H1 (cell line): Measurements from ENCODE around the gene MOB3C. TPM values are rescaled to one million over a fixed set of nuclear protein-coding genes. Genes with fewer than 3 reads are reported as not detected.

Experiments
- CTCF ChIA-PET: fragments of 300-600 bp; sonication (Branson Sonifier 250); formaldehyde crosslinking; loops from one replicate; lab custom pipeline; 2021; ENCODE audit not compliant: partially characterized antibody; lab: Charles Lee
- POLR2A ChIA-PET: fragments of 300-600 bp; sonication (Branson Sonifier 250); formaldehyde crosslinking; loops from one replicate; lab custom pipeline; 2021; ENCODE audit warnings: inconsistent platforms; ENCODE audit not compliant: partially characterized antibody; lab: Charles Lee
- DNase-seq, 2 experiments: peaks; one replicate each; pipeline versions ENCODE4 v3.0.0 to v3.0.0-alpha.2; 2010 to 2022; ENCODE audit warnings: low spot score in 2 of 2, low read depth in 1 of 2, mixed read lengths in 1 of 2
- FAIRE-seq: peaks from 2 replicates; lab custom pipeline; 2011; peaks lifted over from hg19 to GRCh38; lab: Jason Lieb, UNC
- H2AFZ ChIP-seq: 2 replicates; pipeline ENCODE4 v1.8.1; 2012; ENCODE audit warnings: low read length, inconsistent platforms
- H2AK5ac ChIP-seq: 2 replicates; pipeline ENCODE4 v1.6.1; 2013; ENCODE audit warnings: low read depth, low read length
- H2BK120ac ChIP-seq: replicated peaks from 2 replicates; pipeline ENCODE3; 2013; ENCODE audit warnings: low read depth, low read length, inconsistent platforms
- H2BK12ac ChIP-seq: 2 replicates; pipeline ENCODE4 v1.6.1; 2013; ENCODE audit warnings: low read depth, low read length
- H2BK15ac ChIP-seq: 2 replicates; pipeline ENCODE4 v1.6.1; 2013; ENCODE audit warnings: low read length
- H2BK20ac ChIP-seq: 2 replicates; pipeline ENCODE4 v1.6.1; 2013; ENCODE audit warnings: low read length
- H2BK5ac ChIP-seq: 2 replicates; pipeline ENCODE4 v1.6.1; 2013; ENCODE audit warnings: low read depth, low read length
- H3K14ac ChIP-seq: 2 replicates; pipeline ENCODE4 v1.6.1; 2013; ENCODE audit warnings: inconsistent platforms; ENCODE audit not compliant: insufficient read length
- H3K18ac ChIP-seq: 2 replicates; pipeline ENCODE4 v1.6.1; 2013; ENCODE audit warnings: low read length; ENCODE audit errors: extremely low read depth
- H3K23ac ChIP-seq: 2 replicates; pipeline ENCODE4 v1.6.1; 2013; ENCODE audit warnings: inconsistent platforms; ENCODE audit not compliant: insufficient read length
- H3K23me2 ChIP-seq: 2 replicates; pipeline ENCODE4 v1.6.1; 2013; ENCODE audit warnings: low read depth, low read length
- H3K27ac ChIP-seq: 2 replicates; pipeline ENCODE4 v1.6.1; 2011; ENCODE audit warnings: low read depth, low read length, inconsistent platforms
- H3K27me3 ChIP-seq, 4 experiments: replicated peaks in 1 of 4; 1 replicate in 1 of 4; 2 replicates in 3 of 4; pipeline versions ENCODE4 v1.6.1 to v1.8.1; 2011 to 2013; ENCODE audit warnings: low read length in 3 of 4, mild to moderate bottlenecking in 3 of 4, inconsistent platforms in 2 of 4, mixed read lengths in 2 of 4, moderate library complexity in 1 of 4; ENCODE audit not compliant: control insufficient read depth in 3 of 4, insufficient read depth in 3 of 4; ENCODE audit errors: extremely low read depth in 1 of 4
- H3K36me3 ChIP-seq, 4 experiments: 2 replicates each; pipeline versions ENCODE4 v1.6.1 to v1.8.1; 2011 to 2013; ENCODE audit warnings: mild to moderate bottlenecking in 4 of 4, low read length in 3 of 4, moderate library complexity in 2 of 4, control low read depth in 1 of 4, inconsistent platforms in 1 of 4; ENCODE audit not compliant: insufficient read depth in 4 of 4, control insufficient read depth in 2 of 4
- H3K4ac ChIP-seq: replicated peaks from 2 replicates; pipeline ENCODE3; 2013; ENCODE audit warnings: low read length, low read depth, mixed read lengths, inconsistent platforms; ENCODE audit not compliant: insufficient read length
- H3K4me1 ChIP-seq, 4 experiments: replicated peaks in 1 of 4; 1 replicate in 1 of 4; 2 replicates in 3 of 4; pipeline versions ENCODE4 v1.6.1 to v1.8.1; 2011 to 2013; ENCODE audit warnings: low read length in 3 of 4, inconsistent platforms in 2 of 4, mixed read lengths in 1 of 4; ENCODE audit not compliant: insufficient read depth in 4 of 4, control insufficient read depth in 3 of 4
- H3K4me2 ChIP-seq, 2 experiments: 2 replicates each; pipeline versions ENCODE4 v1.6.1 to v1.8.1; 2011 to 2013; ENCODE audit warnings: low read depth in 2 of 2, low read length in 2 of 2, control low read depth in 1 of 2, inconsistent platforms in 1 of 2, mild to moderate bottlenecking in 1 of 2; ENCODE audit not compliant: insufficient read depth in 1 of 2
- H3K4me3 ChIP-seq, 4 experiments: fragments of 200-600, 300-600 bp in 1 of 4; sonication (generic), shearing (Covaris generic), sonication (Bioruptor Twin) in 1 of 4; 2 replicates each; pipeline versions ENCODE4 v1.5.1 to v1.8.1; 2011 to 2016; ENCODE audit warnings: low read length in 4 of 4, low read depth in 3 of 4, control low read depth in 2 of 4, inconsistent platforms in 2 of 4, mild to moderate bottlenecking in 2 of 4, mixed read lengths in 1 of 4, moderate library complexity in 1 of 4; ENCODE audit not compliant: insufficient read depth in 2 of 4; ENCODE audit errors: extremely low read depth in 1 of 4
- H3K56ac ChIP-seq: replicated peaks from 2 replicates; pipeline ENCODE3; 2013; ENCODE audit warnings: low read depth, mild to moderate bottlenecking, mixed read lengths, low read length, inconsistent platforms; ENCODE audit not compliant: insufficient read length
- H3K79me1 ChIP-seq: 2 replicates; pipeline ENCODE4 v1.6.1; 2013; ENCODE audit warnings: low read depth, low read length, control low read depth
- H3K79me2 ChIP-seq, 2 experiments: 2 replicates each; pipeline versions ENCODE4 v1.6.1 to v1.8.1; 2012 to 2013; ENCODE audit warnings: low read length in 2 of 2, mild to moderate bottlenecking in 2 of 2, inconsistent platforms in 1 of 2; ENCODE audit not compliant: insufficient read depth in 2 of 2, control insufficient read depth in 1 of 2
- H3K9ac ChIP-seq, 4 experiments: replicated peaks in 1 of 4; 1 replicate in 1 of 4; 2 replicates in 3 of 4; pipeline versions ENCODE4 v1.6.1 to v1.8.1; 2011 to 2013; ENCODE audit warnings: low read depth in 3 of 4, low read length in 3 of 4, control low read depth in 2 of 4, mild to moderate bottlenecking in 2 of 4, moderate library complexity in 2 of 4, inconsistent platforms in 1 of 4; ENCODE audit errors: extremely low read depth in 1 of 4
- H3K9me3 ChIP-seq, 2 experiments: 2 replicates each; pipeline versions ENCODE4 v1.6.1 to v1.8.1; 2012 to 2013; ENCODE audit warnings: mild to moderate bottlenecking in 2 of 2, moderate library complexity in 2 of 2, control low read depth in 1 of 2, inconsistent platforms in 1 of 2, low read depth in 1 of 2, low read length in 1 of 2, mixed read lengths in 1 of 2; ENCODE audit not compliant: insufficient read depth in 2 of 2
- H4K20me1 ChIP-seq, 2 experiments: replicated peaks in 1 of 2; 2 replicates each; pipeline versions ENCODE3 to v1.8.1; 2011 to 2013; ENCODE audit warnings: inconsistent platforms in 2 of 2, low read length in 2 of 2, mild to moderate bottlenecking in 1 of 2; ENCODE audit not compliant: insufficient read depth in 2 of 2, control insufficient read depth in 1 of 2
- H4K5ac ChIP-seq: 2 replicates; pipeline ENCODE4 v1.6.1; 2013; ENCODE audit warnings: low read length, low read depth, mixed read lengths, inconsistent platforms; ENCODE audit not compliant: insufficient read length
- H4K8ac ChIP-seq: 2 replicates; pipeline ENCODE4 v1.8.0; 2013; ENCODE audit warnings: mild to moderate bottlenecking, moderate library complexity, low read length, inconsistent platforms; ENCODE audit not compliant: insufficient read depth; ENCODE audit errors: extremely low read depth
- H4K91ac ChIP-seq: replicated peaks from 2 replicates; pipeline ENCODE3; 2013; ENCODE audit warnings: low read length, mixed read lengths, inconsistent platforms; ENCODE audit not compliant: insufficient read length
- ATF2 ChIP-seq: IDR thresholded peaks from 2 replicates; pipeline ENCODE4 v1.6.1; 2012; ENCODE audit warnings: low read length, inconsistent platforms
- CEBPB ChIP-seq: IDR thresholded peaks from 2 replicates; pipeline ENCODE4 v1.6.1; 2012; ENCODE audit warnings: low read depth, low read length
- CREB1 ChIP-seq: IDR thresholded peaks from 2 replicates; pipeline ENCODE4 v1.6.1; 2012; ENCODE audit warnings: inconsistent platforms
- E2F6 ChIP-seq: IDR thresholded peaks from 2 replicates; pipeline ENCODE4 v1.6.1; 2012; ENCODE audit warnings: inconsistent platforms
- HDAC6 ChIP-seq: IDR thresholded peaks from one replicate; pipeline ENCODE4 v1.7.1; 2012; ENCODE audit warnings: low read depth, mild to moderate bottlenecking, inconsistent platforms, low read length, moderate library complexity
- KDM4A ChIP-seq: IDR thresholded peaks from one replicate; pipeline ENCODE4 v1.7.1; 2012; ENCODE audit warnings: low read depth, mild to moderate bottlenecking, moderate library complexity, low read length, inconsistent platforms; ENCODE audit not compliant: severe bottlenecking
- POLR2A ChIP-seq, 2 experiments: IDR thresholded peaks; 1 replicate in 1 of 2; 2 replicates in 1 of 2; pipeline ENCODE4 v1.6.1; 2011; ENCODE audit warnings: low read depth in 2 of 2, low read length in 2 of 2, mild to moderate bottlenecking in 2 of 2; ENCODE audit errors: control extremely low read depth in 1 of 2
- RXRA ChIP-seq: IDR thresholded peaks from 2 replicates; pipeline ENCODE4 v1.6.1; 2011; ENCODE audit warnings: low read depth, mild to moderate bottlenecking, low read length, moderate library complexity; ENCODE audit not compliant: insufficient read depth
- TBP ChIP-seq: IDR thresholded peaks from 2 replicates; pipeline ENCODE4 v1.6.1; 2011; ENCODE audit warnings: low read depth, low read length, improper control_type of control experiment
- TCF12 ChIP-seq: IDR thresholded peaks from 2 replicates; pipeline ENCODE4 v1.6.1; 2011; ENCODE audit warnings: low read depth, mild to moderate bottlenecking, low read length
- USF2 ChIP-seq: IDR thresholded peaks from 2 replicates; pipeline ENCODE4 v1.6.1; 2011; ENCODE audit warnings: low read length, improper control_type of control experiment
- YY1 ChIP-seq: IDR thresholded peaks from 2 replicates; pipeline ENCODE4 v1.6.1; 2011; ENCODE audit warnings: low read depth, mild to moderate bottlenecking, low read length
- WGBS, 2 experiments: shearing (Covaris generic) in 1 of 2; methylation state at CpG; one replicate each; pipeline versions ENCODE4 v1.1.6 to v1.1.7; 2013 to 2015; ENCODE audit warnings: low lambda C conversion rate in 2 of 2, mixed read lengths in 2 of 2, inconsistent platforms in 1 of 2, low coverage in 1 of 2, missing lambda C conversion rate in 1 of 2; ENCODE audit not compliant: insufficient replicate concordance in 2 of 2, insufficient coverage in 1 of 2, insufficient read length in 1 of 2; ENCODE audit errors: extremely low coverage in 1 of 2, missing lambda C conversion rate in 1 of 2; 5-methylcytosine and 5-hydroxymethylcytosine counted together
- polyA plus RNA-seq, 7 experiments: library from polyadenylated mRNA; depleted of rRNA in 3 of 7; stranded (reverse) in 5 of 7; unstranded in 2 of 7; fragments of >200 nt in 5 of 7; fragments of 200-250 nt in 2 of 7; gene quantifications; 1 replicate in 5 of 7; 2 replicates in 1 of 7; 4 replicates in 1 of 7; pipeline versions ENCODE4 v1.2.1 to v1.2.3, GENCODE V29; 2011 to 2013; ENCODE audit warnings: missing spikeins in 2 of 7, mixed read lengths in 2 of 7
- total RNA-seq: library from RNA; stranded (reverse); fragmentation: NEBNext Ultra II Directional; extraction: Animal tissue kit (Norgen Biotek cat#: 25700); gene quantifications from 2 replicates; pipeline ENCODE4 v1.2.1, GENCODE V29; 2021

Gene MOB3C
- total and polyA plus RNA-seq, 2 of the 8 experiments (the other 6 are each of a cell fraction or from before 2014, with no cell fraction given): 5.8 to 6.6 TPM

- CTCF ChIA-PET: interaction anchor here (0.8 to 8.2 kb wide), 6 partner anchors 12 to 590 kb away, joined by 3 to 52 read pairs (median 4); partner anchors contain the start of gene MKNK1
- no peak for TF ChIP-seq RXRA
- no peak for TF ChIP-seq CEBPB
- TF ChIP-seq CREB1: no peak
- no peak for TF ChIP-seq E2F6
- TF ChIP-seq POLR2A (IDR thresholded peaks at IDR 0.05; ENCODE audit: control extremely low read depth in 1 of 2, low read depth in 2 of 2, low read length in 2 of 2): no peak
- no peak for TF ChIP-seq TBP
- no peak for TF ChIP-seq HDAC6
- no peak for TF ChIP-seq USF2
- TF ChIP-seq ATF2: no peak
- TF ChIP-seq TCF12: no peak
- TF ChIP-seq KDM4A: no peak
- no peak for TF ChIP-seq YY1
These were observed 33.1 kb downstream of the MOB3C start for GRCh38 chr1:46583494-46583893.

More at GRCh38 chr1:46583494-46583893, 33.1 kb downstream of the MOB3C start:
- POLR2A ChIA-PET: interaction anchor here (1.1 kb wide), 1 partner anchor 20 kb away, joined by 3 read pairs; the partner anchor contains the start of gene MKNK1
- H4K91ac ChIP-seq: no peak overlapping the region
- H4K8ac ChIP-seq: no peak overlapping the region
- no peaks in the 10 kb centered on the region for H3K79me1 ChIP-seq
- H3K14ac ChIP-seq: no peak overlapping the region
- no peak overlapping the region for H2AK5ac ChIP-seq
- H3K56ac ChIP-seq: no peak overlapping the region
- H3K36me3 ChIP-seq: peaks cover 0 to 9% (median 0%) of the 10 kb centered on the region in 4 experiments; a peak in 2 of 8 replicates
- DNase-seq (no peak), FAIRE-seq (no peak)
- H2BK5ac ChIP-seq: no peak overlapping the region
- H3K18ac ChIP-seq: no peak overlapping the region
- H3K4me2 ChIP-seq: no peak overlapping the region
- no peak overlapping the region for H3K27ac ChIP-seq
- no peaks in the 10 kb centered on the region for H3K9me3 ChIP-seq
- no peaks in the 10 kb centered on the region for H3K79me2 ChIP-seq
- H3K4ac ChIP-seq: no peak overlapping the region
- 87% methylated on average over 5 of the region's 5 CpGs; no CpG with 5 or more reads in 1 of the 2 experiments for WGBS, 2 experiments
- H2BK12ac ChIP-seq: no peak overlapping the region
- H3K23ac ChIP-seq: no peak overlapping the region
- no peak overlapping the region for H3K9ac ChIP-seq
- no peaks in the 10 kb centered on the region for H4K20me1 ChIP-seq
- H3K4me1 ChIP-seq: peaks cover 0 to 3% (median under 1%) of the 10 kb centered on the region in 4 experiments; a peak in 1 of 7 replicates
- no peaks in the 10 kb centered on the region for H3K23me2 ChIP-seq
- H2BK120ac ChIP-seq: no peak overlapping the region
- no peak overlapping the region for H4K5ac ChIP-seq
- no peak overlapping the region for H3K4me3 ChIP-seq
- no peak overlapping the region for H2BK20ac ChIP-seq
- no peak overlapping the region for H2AFZ ChIP-seq
- H3K27me3 ChIP-seq: no peaks in the 10 kb centered on the region
- H2BK15ac ChIP-seq: no peak overlapping the region
